ENCODE measurements around the gene HES4.

- TF ChIP-seq POLR2A (IDR thresholded peaks at IDR 0.05) (no peak), CTCF (IDR thresholded peaks at IDR 0.05) (peak in 1 of 3 donors; percentile 4), POLR2AphosphoS5 (IDR thresholded peaks at IDR 0.05) (no peak)
Measured at GRCh38 chr1:1001057-1001783, 1.3 kb upstream of the HES4 start.

All from breast epithelium (tissue), 3 donors.